ENCODE results near the gene CYP27C1. TPM values are rescaled to one million over a fixed set of nuclear protein-coding genes. Genes with fewer than 3 reads are reported as not detected.
"Not testable (repeated sequence)": the region's sequence is repeated elsewhere in the genome, so short reads cannot be mapped to it uniquely, and the experiment has no call there.

The CYP27C1 gene
- total and polyA plus RNA-seq, 7 donors: 0.27 to 0.83 (median 0.58) TPM; not detected in 1

DNA sequence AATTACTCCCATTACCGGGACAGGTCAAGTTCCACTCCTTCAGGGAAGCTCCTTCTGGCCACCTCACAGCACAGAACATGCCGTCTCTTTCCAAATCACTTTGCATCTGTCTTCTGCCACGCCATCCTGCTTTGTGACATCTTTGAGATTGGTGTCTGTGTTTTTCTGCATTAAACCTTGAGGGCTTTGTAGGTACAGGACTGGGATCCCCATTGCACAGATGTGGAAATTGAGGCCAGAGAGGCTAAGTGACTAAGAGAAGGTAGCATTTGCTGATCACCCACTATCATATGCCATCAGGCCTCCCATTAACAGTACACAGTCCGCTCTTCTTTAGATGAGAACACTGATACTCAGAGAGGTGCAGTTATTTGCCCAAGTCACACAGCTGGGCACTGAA is 9.5 kb upstream of the CYP27C1 start:
- H3K27me3 ChIP-seq: no peaks in the 10 kb centered on the region
- no peak overlapping the region for H3K4me3 ChIP-seq
- H3K36me3 ChIP-seq: no peaks in the 10 kb centered on the region
- no peak for DNase-seq
- H3K9me3 ChIP-seq: peaks cover 0 to 5% (median 0%) of the 10 kb centered on the region in 4 donors
- TF ChIP-seq, protein P1, sequence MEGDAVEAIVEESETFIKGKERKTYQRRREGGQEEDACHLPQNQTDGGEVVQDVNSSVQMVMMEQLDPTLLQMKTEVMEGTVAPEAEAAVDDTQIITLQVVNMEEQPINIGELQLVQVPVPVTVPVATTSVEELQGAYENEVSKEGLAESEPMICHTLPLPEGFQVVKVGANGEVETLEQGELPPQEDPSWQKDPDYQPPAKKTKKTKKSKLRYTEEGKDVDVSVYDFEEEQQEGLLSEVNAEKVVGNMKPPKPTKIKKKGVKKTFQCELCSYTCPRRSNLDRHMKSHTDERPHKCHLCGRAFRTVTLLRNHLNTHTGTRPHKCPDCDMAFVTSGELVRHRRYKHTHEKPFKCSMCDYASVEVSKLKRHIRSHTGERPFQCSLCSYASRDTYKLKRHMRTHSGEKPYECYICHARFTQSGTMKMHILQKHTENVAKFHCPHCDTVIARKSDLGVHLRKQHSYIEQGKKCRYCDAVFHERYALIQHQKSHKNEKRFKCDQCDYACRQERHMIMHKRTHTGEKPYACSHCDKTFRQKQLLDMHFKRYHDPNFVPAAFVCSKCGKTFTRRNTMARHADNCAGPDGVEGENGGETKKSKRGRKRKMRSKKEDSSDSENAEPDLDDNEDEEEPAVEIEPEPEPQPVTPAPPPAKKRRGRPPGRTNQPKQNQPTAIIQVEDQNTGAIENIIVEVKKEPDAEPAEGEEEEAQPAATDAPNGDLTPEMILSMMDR (IDR thresholded peaks at IDR 0.05): no peak
- no peak for TF ChIP-seq POLR2A (IDR thresholded peaks at IDR 0.05)
- no peak for TF ChIP-seq POLR2AphosphoS5 (IDR thresholded peaks at IDR 0.05)
- no peak for TF ChIP-seq EP300 (IDR thresholded peaks at IDR 0.05)
- no peak overlapping the region for H3K27ac ChIP-seq
- peaks cover 0 to 17% (median 12%) of the 10 kb centered on the region in 4 donors for H3K4me1 ChIP-seq
- intact Hi-C loops (cut with DNase I): no loop called here
- 96 to 97% methylated on average over 4 of the region's 4 CpGs for WGBS, 2 donors

DNA sequence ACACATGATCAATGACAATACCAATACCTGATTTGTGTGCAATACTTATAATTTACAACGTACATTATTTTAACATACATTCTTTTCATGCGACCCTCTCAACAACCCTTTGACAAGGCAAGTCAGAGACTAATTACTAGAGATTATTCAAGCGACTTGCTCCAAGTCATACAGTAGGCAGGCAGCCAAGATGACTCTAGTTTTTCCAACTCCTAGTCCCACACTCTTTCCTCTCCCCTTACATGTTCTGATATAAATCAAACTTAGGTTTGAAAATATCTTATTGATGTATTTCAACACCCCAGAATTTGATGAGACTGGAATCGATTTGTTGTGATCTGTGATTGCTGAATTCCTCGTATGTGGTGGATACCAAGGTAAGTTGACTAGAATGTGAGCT is 8.0 kb upstream of the CYP27C1 start:
- intact Hi-C loops (cut with DNase I): no loop called here
- 74 to 80% methylated on average over 5 of the region's 5 CpGs for WGBS, 2 donors

GRCh38 chr2:127227264-127227660 is 7.2 kb upstream of the CYP27C1 start:
- 82 to 93% methylated on average over 5 of the region's 5 CpGs for WGBS, 2 donors
- H3K4me1 ChIP-seq: peaks cover 0 to 17% (median 12%) of the 10 kb centered on the region in 4 donors
- intact Hi-C loops (cut with DNase I); H3K36me3 ChIP-seq; H3K4me3 ChIP-seq; DNase-seq; H3K27me3 ChIP-seq; H3K9me3 ChIP-seq; H3K27ac ChIP-seq: not testable (repeated sequence)

More for the DNA sequence above, 8.0 kb upstream of the CYP27C1 start:
- no peaks in the 10 kb centered on the region for H3K36me3 ChIP-seq
- no peak for TF ChIP-seq EP300 (IDR thresholded peaks at IDR 0.05)
- TF ChIP-seq, protein P1 (IDR thresholded peaks at IDR 0.05): no peak
- TF ChIP-seq POLR2AphosphoS5 (IDR thresholded peaks at IDR 0.05): no peak
- no peak for TF ChIP-seq POLR2A (IDR thresholded peaks at IDR 0.05)
- no peak for DNase-seq
- no peaks in the 10 kb centered on the region for H3K27me3 ChIP-seq
- H3K9me3 ChIP-seq: peaks cover 0 to 5% (median 0%) of the 10 kb centered on the region in 4 donors
- H3K4me3 ChIP-seq: no peak overlapping the region
- H3K4me1 ChIP-seq: peaks cover 0 to 17% (median 12%) of the 10 kb centered on the region in 4 donors
- no peak overlapping the region for H3K27ac ChIP-seq

- DNase-seq: no peak
- peak overlapping the region in 1 of 4 donors; percentile 2 for H3K4me3 ChIP-seq
- peaks cover 0 to 17% (median 11%) of the 10 kb centered on the region in 4 donors for H3K4me1 ChIP-seq
- 7 to 37% methylated on average over 10 of the region's 10 CpGs for WGBS, 2 donors
- TF ChIP-seq, protein P1 (IDR thresholded peaks at IDR 0.05): no peak
- TF ChIP-seq POLR2A (IDR thresholded peaks at IDR 0.05) (no peak), POLR2AphosphoS5 (IDR thresholded peaks at IDR 0.05) (peak in 1 of 4 donors; percentile 21)
- H3K27me3 ChIP-seq: peaks cover 0 to 11% (median 0%) of the 10 kb centered on the region in 3 donors
- no peak overlapping the region for H3K27ac ChIP-seq
- intact Hi-C loops (cut with DNase I): no loop called here
- no peaks in the 10 kb centered on the region for H3K36me3 ChIP-seq
- peaks cover 0 to 5% (median 0%) of the 10 kb centered on the region in 4 donors for H3K9me3 ChIP-seq
These were observed 6.6 kb upstream of the CYP27C1 start for GRCh38 chr2:127226520-127227263.

DNA sequence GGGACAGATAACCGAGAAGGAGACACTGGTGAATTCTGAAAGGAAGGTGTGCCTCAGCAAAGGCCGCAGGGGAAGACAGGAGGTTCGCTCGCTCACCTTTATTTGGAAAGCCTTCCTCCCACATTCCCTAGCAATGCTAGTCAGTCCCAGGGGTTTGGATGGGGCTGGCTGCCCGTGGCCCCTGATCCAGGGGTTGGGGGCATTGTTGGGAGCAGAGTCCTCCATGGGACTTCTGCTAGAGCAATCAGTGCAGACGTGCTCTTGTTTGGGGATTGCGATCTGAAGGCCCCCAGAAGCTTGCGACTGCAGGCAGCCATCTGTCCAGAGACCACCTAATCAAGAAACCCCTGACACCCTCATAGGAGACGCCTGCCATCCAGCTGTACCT is 6.0 kb upstream of the CYP27C1 start:
- TF ChIP-seq POLR2A (IDR thresholded peaks at IDR 0.05) (no peak), POLR2AphosphoS5 (IDR thresholded peaks at IDR 0.05) (no peak), EP300 (IDR thresholded peaks at IDR 0.05) (no peak)
- TF ChIP-seq, protein P1 (IDR thresholded peaks at IDR 0.05): no peak
- H3K27me3 ChIP-seq: peaks cover 0 to 16% (median 3%) of the 10 kb centered on the region in 3 donors
- no peaks in the 10 kb centered on the region for H3K36me3 ChIP-seq
- peaks cover 0 to 12% (median 9%) of the 10 kb centered on the region in 4 donors for H3K4me1 ChIP-seq
- no peak for DNase-seq
- intact Hi-C loops (cut with DNase I): no loop called here
- no peak overlapping the region for H3K4me3 ChIP-seq
- H3K27ac ChIP-seq: no peak overlapping the region
- 18 to 61% methylated on average over 9 of the region's 9 CpGs for WGBS, 2 donors
- peaks cover 0 to 5% (median 0%) of the 10 kb centered on the region in 4 donors for H3K9me3 ChIP-seq
